Prostate gland (tissue), 2 donors: ENCODE data around the gene RRP8.

Experiments
- CTCF ChIP-seq, 4 experiments: fragments of 200-600 bp in 2 of 4; fragments of 450-650 bp in 2 of 4; sonication (generic) in 2 of 4; IDR thresholded peaks; 1 replicate in 3 of 4; 2 replicates in 1 of 4; pipeline ENCODE4 v1.5.1; 2016 to 2019; ENCODE audit warnings: antibody characterized with exemption in 4 of 4, mild to moderate bottlenecking in 2 of 4, moderate library complexity in 2 of 4
- POLR2A ChIP-seq: fragments of 450-650 bp; IDR thresholded peaks from one replicate; pipeline ENCODE4 v1.6.1; 2016; ENCODE audit warnings: antibody characterized with exemption, mild to moderate bottlenecking

GRCh38 chr11:6619004-6619745, 15.8 kb upstream of the RRP8 start, which contains the start of gene TPP1:
- TF ChIP-seq CTCF (IDR thresholded peaks at IDR 0.05): peak in 1 of 4 experiments; percentile 13
- TF ChIP-seq POLR2A: peak; percentile 90
